K562 (cell line): ENCODE measurements around the gene TGFBR1. TPM values are rescaled to one million over a fixed set of nuclear protein-coding genes. Genes with fewer than 3 reads are reported as not detected.
A peak's percentile ranks its signal among the peaks of the same experiment; 100 is the strongest.

ENCODE experiments used
- ESRRA ChIP-seq: fragments of 450-650 bp; IDR thresholded peaks from 2 replicates; pipeline ENCODE4 v1.6.1; 2014; ENCODE audit warnings: low read depth, mild to moderate bottlenecking, moderate library complexity, borderline replicate concordance
- IFI16 ChIP-seq: fragments of 250-450 bp; sonication (Bioruptor Pico); IDR thresholded peaks from 2 replicates; pipeline ENCODE4 v2.1.2; 2022; ENCODE audit warnings: mild to moderate bottlenecking, inconsistent platforms
- KAT2B ChIP-seq: IDR thresholded peaks from one replicate; pipeline ENCODE4 v1.6.1; 2012; ENCODE audit warnings: low read depth, mild to moderate bottlenecking, control low read depth, inconsistent platforms, low read length, moderate library complexity
- MECOM ChIP-seq: fragments of 250-450 bp; sonication (Bioruptor Pico); IDR thresholded peaks from 2 replicates; pipeline ENCODE4 v1.8.0; 2022; ENCODE audit warnings: inconsistent platforms
- MXI1 ChIP-seq: IDR thresholded peaks from 2 replicates; pipeline ENCODE4 v1.6.1; 2011; ENCODE audit warnings: low read depth, mild to moderate bottlenecking, improper control_type of control experiment, low read length
- MYNN ChIP-seq, 2 experiments: sonication (generic); formaldehyde crosslinking in 1 of 2; IDR thresholded peaks; 2 replicates each; pipeline versions ENCODE4 v1.5.0 to v1.6.1; 2016 to 2020; ENCODE audit warnings: antibody characterized with exemption in 1 of 2, missing genetic modification reagents in 1 of 2
- NCOA4 ChIP-seq: fragments of 450-650 bp; IDR thresholded peaks from 2 replicates; pipeline ENCODE4 v1.6.1; 2018; ENCODE audit warnings: mild to moderate bottlenecking; ENCODE audit not compliant: partially characterized antibody
- RBFOX2 ChIP-seq: fragments of 200-400 bp; formaldehyde crosslinking; IDR thresholded peaks from 2 replicates; pipeline ENCODE4 v1.6.1; 2017; ENCODE audit warnings: low read depth, mild to moderate bottlenecking, low read length, moderate library complexity
- RBM39 ChIP-seq: fragments of 200-400 bp; formaldehyde crosslinking; optimal IDR thresholded peaks from 2 replicates; pipeline ENCODE3; 2018; ENCODE audit warnings: low read depth, low read length
- U2AF1 ChIP-seq: fragments of 200-400 bp; formaldehyde crosslinking; optimal IDR thresholded peaks from 2 replicates; pipeline ENCODE3; 2017; ENCODE audit warnings: mild to moderate bottlenecking, low read depth, low read length, moderate library complexity
- ZNF316 ChIP-seq: fragments of 450-650 bp; IDR thresholded peaks from 2 replicates; pipeline ENCODE4 v1.6.1; 2016
- ZNF41 ChIP-seq: fragments of 250-450 bp; sonication (Bioruptor Pico); conservative IDR thresholded peaks from 2 replicates; pipeline ENCODE4 v1.4.0; 2020; ENCODE audit warnings: mild to moderate bottlenecking
- polyA plus RNA-seq, 8 experiments: library from polyadenylated mRNA; depleted of rRNA in 4 of 8; stranded (reverse) in 5 of 8; unstranded in 3 of 8; fragments of >200 nt; fragmentation: Nextera tagmentation in 2 of 8; fragmentation: Illumina TruSeq in 1 of 8; extraction: Ambion mirVana in 2 of 8; extraction: Trizol in 1 of 8; gene quantifications; 2 replicates each; pipeline versions ENCODE4 v1.2.1 to v1.2.3, GENCODE V29; 2011 to 2014; ENCODE audit warnings: inconsistent platforms in 1 of 8, missing spikeins in 1 of 8
- total RNA-seq, 7 experiments: library from RNA; depleted of rRNA in 6 of 7; stranded (reverse); fragments of >200 nt in 6 of 7; fragmentation: Illumina TruSeq in 2 of 7; extraction: Trizol in 2 of 7; gene quantifications; 2 replicates each; pipeline versions ENCODE4 v1.2.1 to v1.2.3, GENCODE V29; 2011 to 2021; ENCODE audit warnings: low replicate concordance in 1 of 7
- TF ChIP-seq, protein P1 (sequence below): sonication (generic); formaldehyde crosslinking; IDR thresholded peaks from 2 replicates; pipeline ENCODE4 v1.8.0; 2022; ENCODE audit warnings: mild to moderate bottlenecking, missing genetic modification reagents
- TF ChIP-seq, protein P2 (sequence below): fragments of 450-650 bp; formaldehyde crosslinking; IDR thresholded peaks from 2 replicates; pipeline ENCODE4 v1.4.0; 2020; ENCODE audit warnings: mild to moderate bottlenecking
- TF ChIP-seq, protein P3 (sequence below): fragments of 200-800 bp; sonication (Bioruptor generic); IDR thresholded peaks from 2 replicates; pipeline ENCODE4 v1.6.1; 2016; ENCODE audit warnings: missing genetic modification characterization, missing compliant biosample characterization
- TF ChIP-seq, protein P4 (sequence below): fragments of 250-450 bp; sonication (Bioruptor Pico); IDR thresholded peaks from 2 replicates; pipeline ENCODE4 v1.6.1; 2021; ENCODE audit warnings: mild to moderate bottlenecking

TGFBR1 gene
- total and polyA plus RNA-seq, 9 of the 15 experiments (the other 6 are each of a cell fraction or from before 2014, with no cell fraction given), result 15.5 to 62.4 (median 42.7) TPM

DNA sequence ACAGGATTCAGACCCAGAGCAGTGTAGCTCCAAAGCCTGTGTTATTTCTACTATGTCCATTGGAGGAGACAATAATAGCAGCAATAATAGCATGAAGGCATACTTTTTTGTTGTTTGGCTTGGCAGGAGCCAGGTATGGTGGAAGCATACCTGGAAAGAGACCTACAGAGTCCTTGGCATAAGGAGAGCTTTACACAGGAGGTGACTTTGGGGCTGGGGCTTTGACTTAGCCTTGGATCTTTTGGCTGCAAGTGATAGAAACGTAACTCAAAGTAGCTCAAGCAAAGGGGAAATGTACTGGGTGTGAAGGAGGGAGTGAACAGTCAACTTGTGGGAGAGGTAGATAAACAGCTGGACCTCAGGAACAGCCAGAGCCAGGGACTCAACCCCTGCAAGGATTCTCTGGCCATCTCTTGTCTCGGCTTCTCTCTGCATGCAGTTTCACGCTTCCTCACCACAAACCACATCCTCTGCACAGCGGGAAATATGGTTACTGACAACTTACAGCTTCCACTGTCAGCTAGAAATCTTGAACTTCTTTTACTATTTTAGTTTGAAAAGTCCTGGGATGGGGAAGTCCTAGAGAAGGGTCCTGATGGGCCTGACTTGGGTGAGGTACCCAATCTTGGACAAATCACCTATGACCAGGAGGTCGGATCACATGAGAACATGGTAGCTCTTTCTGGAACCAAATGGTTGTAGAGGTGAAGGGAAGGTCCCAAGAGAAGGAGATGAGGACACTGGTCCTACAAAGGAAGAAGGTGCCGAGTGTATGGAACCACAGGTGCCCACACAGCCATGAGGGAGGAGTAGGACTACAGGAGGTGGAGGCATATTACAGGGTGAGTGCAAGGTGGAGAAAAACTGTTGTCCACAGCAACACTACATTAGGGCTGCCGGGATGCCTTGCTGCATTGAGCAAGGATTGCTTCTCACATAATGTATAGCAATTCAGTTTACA is 47.0 kb upstream of the TGFBR1 start (continued):
- TF ChIP-seq MYNN (IDR thresholded peaks at IDR 0.05) (peak; percentile 58; the same call in 1 of the 2 replicates), MYNN (CRISPR knock-in tag; IDR thresholded peaks at IDR 0.05) (no peak), RBM39 (no peak), MXI1 (no peak), KAT2B (no peak), MECOM (CRISPR knock-in tag) (no peak), IFI16 (CRISPR knock-in tag) (no peak), ESRRA (peak; percentile 73; the same call in 1 of the 2 replicates), ZNF41 (CRISPR knock-in tag) (no peak), NCOA4 (no peak), ZNF316 (no peak), RBFOX2 (0 out of 2 replicates have a peak, but pooled peaks have one; percentile 17), U2AF1 (no peak)
- TF ChIP-seq, protein P1, sequence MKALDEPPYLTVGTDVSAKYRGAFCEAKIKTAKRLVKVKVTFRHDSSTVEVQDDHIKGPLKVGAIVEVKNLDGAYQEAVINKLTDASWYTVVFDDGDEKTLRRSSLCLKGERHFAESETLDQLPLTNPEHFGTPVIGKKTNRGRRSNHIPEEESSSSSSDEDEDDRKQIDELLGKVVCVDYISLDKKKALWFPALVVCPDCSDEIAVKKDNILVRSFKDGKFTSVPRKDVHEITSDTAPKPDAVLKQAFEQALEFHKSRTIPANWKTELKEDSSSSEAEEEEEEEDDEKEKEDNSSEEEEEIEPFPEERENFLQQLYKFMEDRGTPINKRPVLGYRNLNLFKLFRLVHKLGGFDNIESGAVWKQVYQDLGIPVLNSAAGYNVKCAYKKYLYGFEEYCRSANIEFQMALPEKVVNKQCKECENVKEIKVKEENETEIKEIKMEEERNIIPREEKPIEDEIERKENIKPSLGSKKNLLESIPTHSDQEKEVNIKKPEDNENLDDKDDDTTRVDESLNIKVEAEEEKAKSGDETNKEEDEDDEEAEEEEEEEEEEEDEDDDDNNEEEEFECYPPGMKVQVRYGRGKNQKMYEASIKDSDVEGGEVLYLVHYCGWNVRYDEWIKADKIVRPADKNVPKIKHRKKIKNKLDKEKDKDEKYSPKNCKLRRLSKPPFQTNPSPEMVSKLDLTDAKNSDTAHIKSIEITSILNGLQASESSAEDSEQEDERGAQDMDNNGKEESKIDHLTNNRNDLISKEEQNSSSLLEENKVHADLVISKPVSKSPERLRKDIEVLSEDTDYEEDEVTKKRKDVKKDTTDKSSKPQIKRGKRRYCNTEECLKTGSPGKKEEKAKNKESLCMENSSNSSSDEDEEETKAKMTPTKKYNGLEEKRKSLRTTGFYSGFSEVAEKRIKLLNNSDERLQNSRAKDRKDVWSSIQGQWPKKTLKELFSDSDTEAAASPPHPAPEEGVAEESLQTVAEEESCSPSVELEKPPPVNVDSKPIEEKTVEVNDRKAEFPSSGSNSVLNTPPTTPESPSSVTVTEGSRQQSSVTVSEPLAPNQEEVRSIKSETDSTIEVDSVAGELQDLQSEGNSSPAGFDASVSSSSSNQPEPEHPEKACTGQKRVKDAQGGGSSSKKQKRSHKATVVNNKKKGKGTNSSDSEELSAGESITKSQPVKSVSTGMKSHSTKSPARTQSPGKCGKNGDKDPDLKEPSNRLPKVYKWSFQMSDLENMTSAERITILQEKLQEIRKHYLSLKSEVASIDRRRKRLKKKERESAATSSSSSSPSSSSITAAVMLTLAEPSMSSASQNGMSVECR (CRISPR knock-in tag), result no peak; the same call in 1 of the 2 replicates
- TF ChIP-seq, protein P2, sequence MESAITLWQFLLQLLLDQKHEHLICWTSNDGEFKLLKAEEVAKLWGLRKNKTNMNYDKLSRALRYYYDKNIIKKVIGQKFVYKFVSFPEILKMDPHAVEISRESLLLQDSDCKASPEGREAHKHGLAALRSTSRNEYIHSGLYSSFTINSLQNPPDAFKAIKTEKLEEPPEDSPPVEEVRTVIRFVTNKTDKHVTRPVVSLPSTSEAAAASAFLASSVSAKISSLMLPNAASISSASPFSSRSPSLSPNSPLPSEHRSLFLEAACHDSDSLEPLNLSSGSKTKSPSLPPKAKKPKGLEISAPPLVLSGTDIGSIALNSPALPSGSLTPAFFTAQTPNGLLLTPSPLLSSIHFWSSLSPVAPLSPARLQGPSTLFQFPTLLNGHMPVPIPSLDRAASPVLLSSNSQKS (CRISPR knock-in tag), result no peak
- TF ChIP-seq, protein P3, sequence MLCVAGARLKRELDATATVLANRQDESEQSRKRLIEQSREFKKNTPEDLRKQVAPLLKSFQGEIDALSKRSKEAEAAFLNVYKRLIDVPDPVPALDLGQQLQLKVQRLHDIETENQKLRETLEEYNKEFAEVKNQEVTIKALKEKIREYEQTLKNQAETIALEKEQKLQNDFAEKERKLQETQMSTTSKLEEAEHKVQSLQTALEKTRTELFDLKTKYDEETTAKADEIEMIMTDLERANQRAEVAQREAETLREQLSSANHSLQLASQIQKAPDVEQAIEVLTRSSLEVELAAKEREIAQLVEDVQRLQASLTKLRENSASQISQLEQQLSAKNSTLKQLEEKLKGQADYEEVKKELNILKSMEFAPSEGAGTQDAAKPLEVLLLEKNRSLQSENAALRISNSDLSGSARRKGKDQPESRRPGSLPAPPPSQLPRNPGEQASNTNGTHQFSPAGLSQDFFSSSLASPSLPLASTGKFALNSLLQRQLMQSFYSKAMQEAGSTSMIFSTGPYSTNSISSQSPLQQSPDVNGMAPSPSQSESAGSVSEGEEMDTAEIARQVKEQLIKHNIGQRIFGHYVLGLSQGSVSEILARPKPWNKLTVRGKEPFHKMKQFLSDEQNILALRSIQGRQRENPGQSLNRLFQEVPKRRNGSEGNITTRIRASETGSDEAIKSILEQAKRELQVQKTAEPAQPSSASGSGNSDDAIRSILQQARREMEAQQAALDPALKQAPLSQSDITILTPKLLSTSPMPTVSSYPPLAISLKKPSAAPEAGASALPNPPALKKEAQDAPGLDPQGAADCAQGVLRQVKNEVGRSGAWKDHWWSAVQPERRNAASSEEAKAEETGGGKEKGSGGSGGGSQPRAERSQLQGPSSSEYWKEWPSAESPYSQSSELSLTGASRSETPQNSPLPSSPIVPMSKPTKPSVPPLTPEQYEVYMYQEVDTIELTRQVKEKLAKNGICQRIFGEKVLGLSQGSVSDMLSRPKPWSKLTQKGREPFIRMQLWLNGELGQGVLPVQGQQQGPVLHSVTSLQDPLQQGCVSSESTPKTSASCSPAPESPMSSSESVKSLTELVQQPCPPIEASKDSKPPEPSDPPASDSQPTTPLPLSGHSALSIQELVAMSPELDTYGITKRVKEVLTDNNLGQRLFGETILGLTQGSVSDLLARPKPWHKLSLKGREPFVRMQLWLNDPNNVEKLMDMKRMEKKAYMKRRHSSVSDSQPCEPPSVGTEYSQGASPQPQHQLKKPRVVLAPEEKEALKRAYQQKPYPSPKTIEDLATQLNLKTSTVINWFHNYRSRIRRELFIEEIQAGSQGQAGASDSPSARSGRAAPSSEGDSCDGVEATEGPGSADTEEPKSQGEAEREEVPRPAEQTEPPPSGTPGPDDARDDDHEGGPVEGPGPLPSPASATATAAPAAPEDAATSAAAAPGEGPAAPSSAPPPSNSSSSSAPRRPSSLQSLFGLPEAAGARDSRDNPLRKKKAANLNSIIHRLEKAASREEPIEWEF, result no peak
- TF ChIP-seq, protein P4, sequence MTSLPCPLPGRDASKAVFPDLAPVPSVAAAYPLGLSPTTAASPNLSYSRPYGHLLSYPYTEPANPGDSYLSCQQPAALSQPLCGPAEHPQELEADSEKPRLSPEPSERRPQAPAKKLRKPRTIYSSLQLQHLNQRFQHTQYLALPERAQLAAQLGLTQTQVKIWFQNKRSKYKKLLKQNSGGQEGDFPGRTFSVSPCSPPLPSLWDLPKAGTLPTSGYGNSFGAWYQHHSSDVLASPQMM (CRISPR knock-in tag), result no peak
